Mesothelial cell of epicardium (in vitro differentiated cells): Measurements from ENCODE around the gene PAF1. TPM values are rescaled to one million over a fixed set of nuclear protein-coding genes. Genes with fewer than 3 reads are reported as not detected.

Source experiments
- DNase-seq, 2 experiments: peaks; one replicate each; pipeline ENCODE4 v3.0.0; 2021; ENCODE audit warnings: low spot score in 2 of 2; ENCODE audit not compliant: unreplicated experiment in 2 of 2
- H3K27ac Mint-ChIP-seq: 2 replicates; pipeline ENCODE4 v1.8.0; 2021; ENCODE audit warnings: mixed read lengths
- H3K27me3 Mint-ChIP-seq: 2 replicates; pipeline ENCODE4 v1.8.0; 2021; ENCODE audit warnings: low read depth, mixed read lengths
- H3K36me3 Mint-ChIP-seq: 2 replicates; pipeline ENCODE4 v1.8.0; 2021; ENCODE audit warnings: mixed read lengths
- H3K4me1 Mint-ChIP-seq: 2 replicates; pipeline ENCODE4 v1.8.0; 2021; ENCODE audit warnings: mixed read lengths
- H3K4me3 Mint-ChIP-seq: 2 replicates; pipeline ENCODE4 v1.8.0; 2021; ENCODE audit warnings: mild to moderate bottlenecking, moderate library complexity, mixed read lengths
- H3K9me3 Mint-ChIP-seq: 2 replicates; pipeline ENCODE4 v1.8.0; 2021; ENCODE audit warnings: mixed read lengths
- total RNA-seq: library from RNA; stranded (reverse); gene quantifications from 3 replicates; pipeline ENCODE4 v1.2.1, GENCODE V29; 2021
- TF ChIP-seq, protein P1 (sequence below): fragments of 200-600 bp; sonication (generic); IDR thresholded peaks from one replicate; pipeline ENCODE4 v1.5.0; 2021; ENCODE audit warnings: antibody characterized with exemption; ENCODE audit not compliant: unreplicated experiment

Gene PAF1
- total RNA-seq, 1 donor from 2014 or later = 41.4 TPM

GRCh38 chr19:39416152-39417120, 25.5 kb upstream of the PAF1 start:
- H3K36me3 Mint-ChIP-seq = peaks cover 13% of the 10 kb centered on the region
- H3K4me1 Mint-ChIP-seq = peaks cover 21% of the 10 kb centered on the region
- H3K4me3 Mint-ChIP-seq = no peak overlapping the region
- DNase-seq = no peak
- peaks cover 1% of the 10 kb centered on the region for H3K27me3 Mint-ChIP-seq
- TF ChIP-seq, protein P1, sequence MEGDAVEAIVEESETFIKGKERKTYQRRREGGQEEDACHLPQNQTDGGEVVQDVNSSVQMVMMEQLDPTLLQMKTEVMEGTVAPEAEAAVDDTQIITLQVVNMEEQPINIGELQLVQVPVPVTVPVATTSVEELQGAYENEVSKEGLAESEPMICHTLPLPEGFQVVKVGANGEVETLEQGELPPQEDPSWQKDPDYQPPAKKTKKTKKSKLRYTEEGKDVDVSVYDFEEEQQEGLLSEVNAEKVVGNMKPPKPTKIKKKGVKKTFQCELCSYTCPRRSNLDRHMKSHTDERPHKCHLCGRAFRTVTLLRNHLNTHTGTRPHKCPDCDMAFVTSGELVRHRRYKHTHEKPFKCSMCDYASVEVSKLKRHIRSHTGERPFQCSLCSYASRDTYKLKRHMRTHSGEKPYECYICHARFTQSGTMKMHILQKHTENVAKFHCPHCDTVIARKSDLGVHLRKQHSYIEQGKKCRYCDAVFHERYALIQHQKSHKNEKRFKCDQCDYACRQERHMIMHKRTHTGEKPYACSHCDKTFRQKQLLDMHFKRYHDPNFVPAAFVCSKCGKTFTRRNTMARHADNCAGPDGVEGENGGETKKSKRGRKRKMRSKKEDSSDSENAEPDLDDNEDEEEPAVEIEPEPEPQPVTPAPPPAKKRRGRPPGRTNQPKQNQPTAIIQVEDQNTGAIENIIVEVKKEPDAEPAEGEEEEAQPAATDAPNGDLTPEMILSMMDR = no peak
- H3K9me3 Mint-ChIP-seq = no peaks in the 10 kb centered on the region
- no peak overlapping the region for H3K27ac Mint-ChIP-seq

GRCh38 chr19:39415111-39416046, 24.5 kb upstream of the PAF1 start:
- H3K27ac Mint-ChIP-seq = peak overlapping the region; percentile 98
- H3K9me3 Mint-ChIP-seq = no peaks in the 10 kb centered on the region
- peaks cover 1% of the 10 kb centered on the region for H3K27me3 Mint-ChIP-seq
- peak overlapping the region; percentile 94 for H3K4me3 Mint-ChIP-seq
- TF ChIP-seq, protein P1 = no peak
- H3K36me3 Mint-ChIP-seq = peaks cover 10% of the 10 kb centered on the region
- H3K4me1 Mint-ChIP-seq = peaks cover 31% of the 10 kb centered on the region
- DNase-seq = no peak

DNA sequence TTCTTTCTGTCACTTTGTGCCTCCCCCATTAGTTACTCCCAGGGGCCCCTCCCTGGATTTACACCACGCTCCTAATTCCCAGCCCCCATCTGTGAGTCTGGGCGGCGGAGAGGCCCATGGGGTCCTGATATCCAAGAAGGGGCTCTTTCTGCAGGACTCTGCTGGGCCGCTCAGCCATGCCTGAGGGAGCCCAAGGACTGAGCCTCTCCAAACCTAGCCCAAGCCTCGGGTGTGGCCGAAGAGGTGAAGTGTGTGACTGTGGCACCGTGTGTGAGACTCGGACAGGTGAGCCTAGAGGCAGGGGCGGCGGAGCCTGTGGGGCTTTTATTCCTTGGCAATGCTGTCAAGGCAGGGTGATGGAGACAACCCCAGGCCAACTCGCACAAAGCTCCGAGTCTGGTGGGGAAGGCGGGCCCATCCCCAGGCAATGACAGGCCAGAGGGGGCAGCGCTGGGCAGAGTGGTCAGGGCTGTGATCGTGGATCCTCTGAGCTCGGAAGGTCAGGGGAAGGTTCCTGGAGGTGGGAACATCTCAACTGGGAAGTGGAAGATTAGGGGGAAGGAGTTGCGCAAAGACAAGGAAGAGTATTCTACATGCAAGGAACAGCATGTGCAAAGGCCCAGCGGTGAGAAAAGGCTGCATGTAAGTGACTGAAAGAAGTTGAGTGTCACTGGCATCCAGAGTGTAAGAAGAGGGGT, 23.2 kb upstream of the PAF1 start:
- H3K9me3 Mint-ChIP-seq = no peaks in the 10 kb centered on the region

DNA sequence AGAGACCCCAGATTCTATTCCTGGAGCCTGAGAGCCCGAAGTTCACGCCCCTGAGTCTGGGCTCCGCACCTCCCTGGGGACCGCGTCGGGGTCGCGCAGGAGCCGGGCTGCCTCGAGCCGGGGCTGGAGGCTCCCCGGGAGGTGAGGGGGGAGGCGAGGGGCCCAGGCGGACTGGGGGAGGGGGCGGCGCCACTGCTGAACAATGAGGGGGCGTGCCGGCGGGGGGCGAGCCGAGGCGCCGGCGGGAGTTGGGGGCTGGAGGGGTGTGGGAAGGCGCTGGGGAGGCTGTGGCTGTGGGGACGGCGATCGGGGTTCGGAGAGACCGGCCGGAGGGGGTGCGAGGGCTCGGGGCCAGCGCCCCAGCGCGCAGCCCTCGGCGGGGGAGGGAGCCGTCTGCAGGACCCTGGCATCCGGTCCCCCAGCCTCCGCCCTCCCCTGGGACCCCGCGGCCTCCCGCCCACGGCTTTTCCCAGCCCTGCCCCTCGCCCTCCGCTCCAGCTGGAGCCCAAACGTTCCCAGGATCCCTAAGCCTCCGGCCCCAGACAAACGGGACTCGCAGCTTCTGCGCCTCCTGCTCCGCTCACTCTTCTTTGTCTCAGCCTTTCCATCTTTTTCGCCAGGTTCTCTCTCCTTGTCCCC, 22.5 kb upstream of the PAF1 start:
- Mint-ChIP-seq H3K9me3 (no peaks in the 10 kb centered on the region), H3K4me1 (peaks cover 41% of the 10 kb centered on the region), H3K27ac (peak overlapping the region; percentile 98), H3K4me3 (peak overlapping the region; percentile 94), H3K36me3 (peaks cover 7% of the 10 kb centered on the region), H3K27me3 (peaks cover 1% of the 10 kb centered on the region)
- TF ChIP-seq, protein P1 = no peak
- DNase-seq = peak; percentile 73 to 74

More for the DNA sequence above, 23.2 kb upstream of the PAF1 start:
- peaks cover 34% of the 10 kb centered on the region for H3K4me1 Mint-ChIP-seq
- DNase-seq = no peak
- TF ChIP-seq, protein P1 = no peak
- peak overlapping the region; percentile 94 for H3K4me3 Mint-ChIP-seq
- H3K27ac Mint-ChIP-seq = peak overlapping the region; percentile 98
- H3K36me3 Mint-ChIP-seq = peaks cover 6% of the 10 kb centered on the region
- H3K27me3 Mint-ChIP-seq = peaks cover 1% of the 10 kb centered on the region
